H9 (cell line): ENCODE results near the gene PARD3. TPM values are rescaled to one million over a fixed set of nuclear protein-coding genes. Genes with fewer than 3 reads are reported as not detected.

Source experiments
- DNase-seq: peaks from one replicate; pipeline ENCODE4 v3.0.0-alpha.2; 2017
- H2AFZ ChIP-seq: one replicate; pipeline ENCODE4 v1.6.1; 2013; ENCODE audit warnings: mild to moderate bottlenecking, low read length, control low read depth, moderate library complexity
- H2AK5ac ChIP-seq: 2 replicates; pipeline ENCODE4 v1.6.1; 2013; ENCODE audit warnings: low read length, control low read depth, mixed read lengths; ENCODE audit not compliant: insufficient read length
- H2BK120ac ChIP-seq: one replicate; pipeline ENCODE4 v1.6.1; 2013; ENCODE audit warnings: low read depth, mild to moderate bottlenecking, low read length, control low read depth, inconsistent platforms; ENCODE audit not compliant: poor library complexity, severe bottlenecking
- H2BK12ac ChIP-seq: 2 replicates; pipeline ENCODE4 v1.6.1; 2013; ENCODE audit warnings: low read length, control low read depth, mixed read lengths, low read depth; ENCODE audit not compliant: insufficient read length
- H2BK15ac ChIP-seq: 2 replicates; pipeline ENCODE4 v1.6.1; 2013; ENCODE audit warnings: low read depth, low read length, control low read depth
- H2BK20ac ChIP-seq: one replicate; pipeline ENCODE4 v1.6.1; 2013; ENCODE audit warnings: low read depth, mild to moderate bottlenecking, low read length, control low read depth, inconsistent platforms; ENCODE audit not compliant: poor library complexity, severe bottlenecking
- H2BK5ac ChIP-seq: 2 replicates; pipeline ENCODE4 v1.6.1; 2013; ENCODE audit warnings: low read length, control low read depth, mixed read lengths; ENCODE audit not compliant: insufficient read length
- H3K14ac ChIP-seq: 2 replicates; pipeline ENCODE4 v1.6.1; 2013; ENCODE audit warnings: low read length, control low read depth; ENCODE audit not compliant: insufficient read depth
- H3K18ac ChIP-seq: 2 replicates; pipeline ENCODE4 v1.6.1; 2013; ENCODE audit warnings: low read depth, mild to moderate bottlenecking, mixed read lengths, low read length, control low read depth; ENCODE audit not compliant: insufficient read length
- H3K23ac ChIP-seq: 2 replicates; pipeline ENCODE4 v1.6.1; 2013; ENCODE audit warnings: low read length, control low read depth, mixed read lengths, low read depth; ENCODE audit not compliant: insufficient read length
- H3K23me2 ChIP-seq: 2 replicates; pipeline ENCODE4 v1.6.1; 2013; ENCODE audit warnings: low read depth, mild to moderate bottlenecking, mixed read lengths, low read length, control low read depth; ENCODE audit not compliant: insufficient read length, poor library complexity, severe bottlenecking
- H3K27ac ChIP-seq: 2 replicates; pipeline ENCODE4 v1.5.1; 2013; ENCODE audit warnings: low read length, control low read depth, mixed read lengths, low read depth; ENCODE audit not compliant: insufficient read length
- H3K27me3 ChIP-seq: 2 replicates; pipeline ENCODE4 v1.6.1; 2013; ENCODE audit warnings: low read length, control low read depth, inconsistent platforms; ENCODE audit not compliant: insufficient read depth
- H3K4ac ChIP-seq: 2 replicates; pipeline ENCODE4 v1.6.1; 2013; ENCODE audit warnings: low read depth, mild to moderate bottlenecking, control low read depth, inconsistent platforms, low read length, moderate library complexity
- H3K4me1 ChIP-seq: 2 replicates; pipeline ENCODE4 v1.6.1; 2013; ENCODE audit warnings: low read length, control low read depth, inconsistent platforms; ENCODE audit not compliant: insufficient read depth
- H3K4me2 ChIP-seq: 2 replicates; pipeline ENCODE4 v1.6.1; 2013; ENCODE audit warnings: low read length, control low read depth, mixed read lengths; ENCODE audit not compliant: insufficient read length, insufficient read depth
- H3K56ac ChIP-seq: 2 replicates; pipeline ENCODE4 v1.6.1; 2013; ENCODE audit warnings: low read depth, mild to moderate bottlenecking, mixed read lengths, low read length, control low read depth; ENCODE audit not compliant: insufficient read length
- H3K79me1 ChIP-seq: 2 replicates; pipeline ENCODE4 v1.6.1; 2013; ENCODE audit warnings: low read depth, mild to moderate bottlenecking, moderate library complexity, low read length, control low read depth, inconsistent platforms; ENCODE audit not compliant: insufficient read depth, poor library complexity, severe bottlenecking
- H3K79me2 ChIP-seq: 2 replicates; pipeline ENCODE4 v1.6.1; 2013; ENCODE audit warnings: low read length, control low read depth, inconsistent platforms; ENCODE audit not compliant: insufficient read depth
- H3K9ac ChIP-seq: 2 replicates; pipeline ENCODE4 v1.6.1; 2013; ENCODE audit warnings: low read length, control low read depth, mixed read lengths; ENCODE audit not compliant: insufficient read length; ENCODE audit errors: extremely low read depth
- H3K9me3 ChIP-seq: one replicate; pipeline ENCODE4 v1.6.1; 2013; ENCODE audit warnings: low read depth, low read length, inconsistent platforms; ENCODE audit not compliant: control insufficient read depth
- H3T11ph ChIP-seq: one replicate; pipeline ENCODE4 v1.6.1; 2013; ENCODE audit warnings: mild to moderate bottlenecking, low read length, control low read depth, inconsistent platforms
- H4K20me1 ChIP-seq: one replicate; pipeline ENCODE4 v1.6.1; 2013; ENCODE audit not compliant: control insufficient read depth, insufficient read length, insufficient read depth
- H4K5ac ChIP-seq: 2 replicates; pipeline ENCODE4 v1.6.1; 2013; ENCODE audit warnings: low read depth, mild to moderate bottlenecking, mixed read lengths, low read length, control low read depth; ENCODE audit not compliant: insufficient read length
- H4K8ac ChIP-seq: replicated peaks from 2 replicates; pipeline ENCODE4 v1.6.1; 2013; ENCODE audit warnings: low read length, control low read depth, mixed read lengths, low read depth; ENCODE audit not compliant: insufficient read length
- H4K91ac ChIP-seq: 2 replicates; pipeline ENCODE4 v1.6.1; 2013; ENCODE audit warnings: low read depth, mild to moderate bottlenecking, moderate library complexity, mixed read lengths, low read length, control low read depth; ENCODE audit not compliant: insufficient read length
- H3K27ac Mint-ChIP-seq, 3 experiments: 2 replicates in 2 of 3; 3 replicates in 1 of 3; pipeline ENCODE4 v1.8.0; 2020 to 2021; ENCODE audit warnings: mixed read lengths in 3 of 3, mild to moderate bottlenecking in 1 of 3, moderate library complexity in 1 of 3
- H3K27me3 Mint-ChIP-seq: 2 replicates; pipeline ENCODE4 v1.8.0; 2021; ENCODE audit warnings: low read depth, mild to moderate bottlenecking, moderate library complexity, mixed read lengths
- H3K36me3 Mint-ChIP-seq, 3 experiments: 2 replicates in 2 of 3; 3 replicates in 1 of 3; pipeline ENCODE4 v1.8.0; 2020 to 2021; ENCODE audit warnings: low read depth in 3 of 3, mixed read lengths in 3 of 3; ENCODE audit not compliant: insufficient read depth in 1 of 3
- H3K4me1 Mint-ChIP-seq, 2 experiments: 2 replicates each; pipeline ENCODE4 v1.8.0; 2020; ENCODE audit warnings: mixed read lengths in 2 of 2
- H3K4me3 Mint-ChIP-seq, 2 experiments: 2 replicates in 1 of 2; 3 replicates in 1 of 2; pipeline ENCODE4 v1.8.0; 2020 to 2021; ENCODE audit warnings: mild to moderate bottlenecking in 2 of 2, mixed read lengths in 2 of 2, moderate library complexity in 1 of 2
- H3K9me3 Mint-ChIP-seq, 2 experiments: 2 replicates in 1 of 2; 3 replicates in 1 of 2; pipeline ENCODE4 v1.8.0; 2020; ENCODE audit warnings: mild to moderate bottlenecking in 2 of 2, mixed read lengths in 2 of 2, moderate library complexity in 1 of 2
- CTCF ChIP-seq: fragments of 200-600 bp; sonication (generic); conservative IDR thresholded peaks from 3 replicates; pipeline ENCODE4 v1.8.0; 2021; ENCODE audit warnings: antibody characterized with exemption, mild to moderate bottlenecking
- WGBS: extraction: QIAGEN DNeasy Blood & Tissue Kit; methylation state at CpG from one replicate; pipeline ENCODE4 v1.1.7; 2013; ENCODE audit warnings: missing lambda C conversion rate, low lambda C conversion rate, mixed read lengths; ENCODE audit not compliant: insufficient read length; ENCODE audit errors: extremely low coverage; 5-methylcytosine and 5-hydroxymethylcytosine counted together
- total RNA-seq: library from RNA; stranded (reverse); gene quantifications from 2 replicates; pipeline ENCODE4 v1.2.1, GENCODE V29; 2021

Gene PARD3
- total RNA-seq, 1 experiment from 2014 or later = 44.7 TPM

GRCh38 chr10:34682580-34682979 is 132.5 kb downstream of the PARD3 start:
- Histone ChIP-seq H2AFZ (no peak overlapping the region), H3K4me2 (no peak overlapping the region), H2AK5ac (no peak overlapping the region), H3K27me3 (no peaks in the 10 kb centered on the region), H3K9me3 (no peaks in the 10 kb centered on the region), H3K9ac (no peak overlapping the region), H3K23ac (no peak overlapping the region), H3K56ac (no peak overlapping the region), H2BK5ac (no peak overlapping the region), H4K8ac (no peak overlapping the region), H3K18ac (no peak overlapping the region), H2BK20ac (no peak overlapping the region), H4K91ac (no peak overlapping the region), H4K20me1 (no peaks in the 10 kb centered on the region), H3K4me1 (no peaks in the 10 kb centered on the region), H3K4ac (no peak overlapping the region), H4K5ac (no peak overlapping the region), H3T11ph (no peak overlapping the region), H2BK120ac (no peak overlapping the region), H3K79me1 (peaks cover 11% of the 10 kb centered on the region), H3K23me2 (no peaks in the 10 kb centered on the region), H3K14ac (no peak overlapping the region), H3K79me2 (peaks cover 11% of the 10 kb centered on the region; the same call in 1 of the 2 replicates), H2BK15ac (no peak overlapping the region), H2BK12ac (no peak overlapping the region), H3K27ac (no peak overlapping the region)
- peak overlapping the region in 2 of 3 experiments; percentile 33 to 65; a peak in 2 of 7 replicates for H3K27ac Mint-ChIP-seq
- TF ChIP-seq CTCF = no peak
- no peaks in the 10 kb centered on the region for H3K9me3 Mint-ChIP-seq
- H3K27me3 Mint-ChIP-seq = no peaks in the 10 kb centered on the region
- no CpG with 5 or more reads among the region's 7 CpGs for WGBS
- H3K4me1 Mint-ChIP-seq = peaks cover 19 to 23% of the 10 kb centered on the region in 2 experiments
- no peak overlapping the region for H3K4me3 Mint-ChIP-seq
- no peak for DNase-seq
- peaks cover 0 to 3% (median 0%) of the 10 kb centered on the region in 3 experiments; a peak in 1 of 7 replicates for H3K36me3 Mint-ChIP-seq
